IPS-20b (cell line): Measurements from ENCODE around the gene CPHXL.

Experiments
- H3K27ac ChIP-seq: one replicate; pipeline ENCODE4 v1.5.1; 2013; ENCODE audit warnings: low read length
- H3K27me3 ChIP-seq: 2 replicates; pipeline ENCODE4 v1.6.1; 2013; ENCODE audit warnings: mild to moderate bottlenecking, low read length, inconsistent platforms; ENCODE audit not compliant: insufficient read depth
- H3K36me3 ChIP-seq: 2 replicates; pipeline ENCODE4 v1.6.1; 2013; ENCODE audit warnings: low read depth, mild to moderate bottlenecking, inconsistent platforms, low read length, moderate library complexity; ENCODE audit not compliant: insufficient read depth
- H3K4me1 ChIP-seq: 2 replicates; pipeline ENCODE4 v1.6.1; 2013; ENCODE audit warnings: mild to moderate bottlenecking, control low read depth, inconsistent platforms, low read length, moderate library complexity; ENCODE audit not compliant: insufficient read depth
- H3K4me3 ChIP-seq: 2 replicates; pipeline ENCODE4 v1.5.1; 2013; ENCODE audit warnings: mild to moderate bottlenecking, low read length, inconsistent platforms
- H3K9ac ChIP-seq: 2 replicates; pipeline ENCODE4 v1.6.1; 2013; ENCODE audit warnings: low read depth, mild to moderate bottlenecking, inconsistent platforms, low read length, moderate library complexity
- H3K9me3 ChIP-seq: 2 replicates; pipeline ENCODE4 v1.6.1; 2013; ENCODE audit warnings: mild to moderate bottlenecking, low read depth, low read length, inconsistent platforms; ENCODE audit not compliant: insufficient read depth

The CPHXL gene

GRCh38 chr16:75726390-75726789 lies at the start of gene CPHXL:
Gene CPHXL (minus strand): TSS chr16:75726490. CDS start chr16:75726442, 48 bp downstream.
- Histone ChIP-seq H3K4me3 (no peak within 1 kb of the TSS), H3K9me3 (no peaks in the 10 kb centered on the region), H3K27ac (no peak within 1 kb of the TSS), H3K9ac (no peak within 1 kb of the TSS), H3K36me3 (no peaks in the 10 kb centered on the region), H3K4me1 (no peaks in the 10 kb centered on the region), H3K27me3 (no peaks in the 10 kb centered on the region)

GRCh38 chr16:75774197-75774596 lies 47.9 kb upstream of the CPHXL start:
- H3K27ac ChIP-seq: no peak overlapping the region
- H3K27me3 ChIP-seq: 0 out of 2 replicates have a peak, but pooled peaks cover 3% of the 10 kb centered on the region
- peaks cover 8% of the 10 kb centered on the region for H3K9me3 ChIP-seq
- no peaks in the 10 kb centered on the region for H3K4me1 ChIP-seq
- H3K9ac ChIP-seq: no peak overlapping the region
- H3K36me3 ChIP-seq: no peaks in the 10 kb centered on the region
- no peak overlapping the region for H3K4me3 ChIP-seq

- Histone ChIP-seq H3K9me3 (peaks cover 8% of the 10 kb centered on the region), H3K27ac (no peak overlapping the region), H3K27me3 (no peaks in the 10 kb centered on the region), H3K4me3 (no peak overlapping the region), H3K4me1 (no peaks in the 10 kb centered on the region), H3K9ac (no peak overlapping the region), H3K36me3 (no peaks in the 10 kb centered on the region)
Observed at GRCh38 chr16:75770051-75770450, 43.8 kb upstream of the CPHXL start.

- no peak overlapping the region for H3K27ac ChIP-seq
- H3K9me3 ChIP-seq: no peaks in the 10 kb centered on the region
- H3K4me3 ChIP-seq: no peak overlapping the region
- no peaks in the 10 kb centered on the region for H3K36me3 ChIP-seq
- no peaks in the 10 kb centered on the region for H3K4me1 ChIP-seq
- no peak overlapping the region for H3K9ac ChIP-seq
- H3K27me3 ChIP-seq: no peaks in the 10 kb centered on the region
Observed at GRCh38 chr16:75764154-75764768, 38.0 kb upstream of the CPHXL start.

- no peak overlapping the region for H3K27ac ChIP-seq
- H3K9ac ChIP-seq: no peak overlapping the region
- no peaks in the 10 kb centered on the region for H3K27me3 ChIP-seq
- H3K4me3 ChIP-seq: no peak overlapping the region
- H3K4me1 ChIP-seq: no peaks in the 10 kb centered on the region
- H3K36me3 ChIP-seq: no peaks in the 10 kb centered on the region
- no peaks in the 10 kb centered on the region for H3K9me3 ChIP-seq
Observed at GRCh38 chr16:75763204-75763603, 36.9 kb upstream of the CPHXL start.

- H3K9me3 ChIP-seq: no peaks in the 10 kb centered on the region
- H3K4me1 ChIP-seq: no peaks in the 10 kb centered on the region
- H3K36me3 ChIP-seq: no peaks in the 10 kb centered on the region
- no peaks in the 10 kb centered on the region for H3K27me3 ChIP-seq
- no peak overlapping the region for H3K9ac ChIP-seq
- no peak overlapping the region for H3K27ac ChIP-seq
- H3K4me3 ChIP-seq: no peak overlapping the region
Observed at GRCh38 chr16:75762746-75763145, 36.5 kb upstream of the CPHXL start.

GRCh38 chr16:75761108-75761507 lies 34.8 kb upstream of the CPHXL start:
- H3K36me3 ChIP-seq: no peaks in the 10 kb centered on the region
- H3K9me3 ChIP-seq: no peaks in the 10 kb centered on the region
- no peak overlapping the region for H3K4me3 ChIP-seq
- H3K27me3 ChIP-seq: no peaks in the 10 kb centered on the region
- H3K9ac ChIP-seq: no peak overlapping the region
- H3K4me1 ChIP-seq: no peaks in the 10 kb centered on the region
- no peak overlapping the region for H3K27ac ChIP-seq

- Histone ChIP-seq H3K9me3 (no peaks in the 10 kb centered on the region), H3K36me3 (no peaks in the 10 kb centered on the region), H3K4me1 (no peaks in the 10 kb centered on the region), H3K27me3 (no peaks in the 10 kb centered on the region), H3K4me3 (no peak overlapping the region), H3K27ac (no peak overlapping the region), H3K9ac (no peak overlapping the region)
Observed at GRCh38 chr16:75760018-75760519, 33.8 kb upstream of the CPHXL start.

- H3K4me1 ChIP-seq: no peaks in the 10 kb centered on the region
- no peak overlapping the region for H3K27ac ChIP-seq
- H3K4me3 ChIP-seq: no peak overlapping the region
- no peak overlapping the region for H3K9ac ChIP-seq
- no peaks in the 10 kb centered on the region for H3K9me3 ChIP-seq
- no peaks in the 10 kb centered on the region for H3K36me3 ChIP-seq
- H3K27me3 ChIP-seq: no peaks in the 10 kb centered on the region
Observed at GRCh38 chr16:75758215-75758614, 31.9 kb upstream of the CPHXL start.

GRCh38 chr16:75754141-75754540 lies 27.9 kb upstream of the CPHXL start:
- Histone ChIP-seq H3K36me3 (no peaks in the 10 kb centered on the region), H3K9me3 (no peaks in the 10 kb centered on the region), H3K4me1 (no peaks in the 10 kb centered on the region), H3K4me3 (no peak overlapping the region), H3K27ac (no peak overlapping the region), H3K9ac (no peak overlapping the region), H3K27me3 (no peaks in the 10 kb centered on the region)

GRCh38 chr16:75750528-75750927 lies 24.2 kb upstream of the CPHXL start:
- H3K27me3 ChIP-seq: no peaks in the 10 kb centered on the region

GRCh38 chr16:75746359-75746758 lies 20.1 kb upstream of the CPHXL start:
- H3K36me3 ChIP-seq: no peaks in the 10 kb centered on the region
- H3K27me3 ChIP-seq: no peaks in the 10 kb centered on the region
- H3K9me3 ChIP-seq: peaks cover 51% of the 10 kb centered on the region
- no peaks in the 10 kb centered on the region for H3K4me1 ChIP-seq
- no peak overlapping the region for H3K27ac ChIP-seq
- H3K9ac ChIP-seq: no peak overlapping the region
- no peak overlapping the region for H3K4me3 ChIP-seq

More at GRCh38 chr16:75750528-75750927, 24.2 kb upstream of the CPHXL start:
- Histone ChIP-seq H3K27ac (no peak overlapping the region), H3K4me1 (no peaks in the 10 kb centered on the region), H3K4me3 (no peak overlapping the region), H3K9me3 (peaks cover 9% of the 10 kb centered on the region; the same call in 1 of the 2 replicates), H3K36me3 (no peaks in the 10 kb centered on the region), H3K9ac (no peak overlapping the region)
